NCI-H1105 (cell line): ENCODE data around the gene ACOT9.
A peak's percentile ranks its signal among the peaks of the same experiment; 100 is the strongest.
"Not testable (repeated sequence)": the region's sequence is repeated elsewhere in the genome, so short reads cannot be mapped to it uniquely, and the experiment has no call there.

ENCODE experiments used
- DNase-seq: peaks from one replicate; lab custom pipeline; 2025; lab: John Stamatoyannopoulos, UW

ACOT9 gene

GRCh38 chrX:23694606-23695005 is 48.5 kb downstream of the ACOT9 start:
- peak; percentile 19 for DNase-seq

DNA sequence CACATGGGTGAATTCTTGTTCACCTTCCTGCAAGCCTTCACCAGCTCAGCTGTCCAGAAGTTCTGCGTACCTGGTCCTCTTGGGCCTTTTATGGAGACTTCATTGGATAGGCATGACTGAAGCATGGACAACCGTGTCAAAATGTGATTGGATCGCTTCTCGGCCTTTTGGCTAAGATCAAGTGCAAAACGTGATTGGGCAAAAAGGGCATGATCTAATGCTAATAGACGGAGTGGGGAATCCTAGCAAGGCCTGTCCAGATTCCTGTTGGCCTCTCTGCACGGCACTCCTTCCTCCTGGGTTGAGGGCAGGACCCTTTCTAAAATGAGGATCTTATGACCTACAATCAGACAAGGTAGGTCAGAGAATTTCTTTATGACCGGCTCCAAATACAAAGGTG is 50.9 kb downstream of the ACOT9 start:
- no peak for DNase-seq

DNA sequence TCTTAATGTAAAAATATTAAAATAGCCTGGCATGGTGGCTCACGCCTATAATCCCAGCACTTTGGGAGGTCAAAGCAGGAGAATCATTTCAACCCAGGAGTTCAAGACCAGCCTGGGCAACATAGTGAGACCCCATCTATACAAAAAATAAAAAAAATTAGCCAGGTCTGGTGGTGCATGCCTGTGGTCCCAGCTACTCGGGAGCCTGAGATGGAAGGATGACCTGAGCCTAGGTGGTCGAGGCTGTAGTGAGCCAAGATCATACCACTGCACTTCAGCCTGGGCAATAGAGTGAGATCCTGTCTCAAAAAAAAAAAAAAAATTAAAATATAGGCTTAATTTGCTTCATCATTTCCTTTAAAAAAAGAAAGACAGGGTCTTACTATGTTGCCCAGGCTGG is 66.6 kb downstream of the ACOT9 start:
- not testable (repeated sequence) for DNase-seq

DNA sequence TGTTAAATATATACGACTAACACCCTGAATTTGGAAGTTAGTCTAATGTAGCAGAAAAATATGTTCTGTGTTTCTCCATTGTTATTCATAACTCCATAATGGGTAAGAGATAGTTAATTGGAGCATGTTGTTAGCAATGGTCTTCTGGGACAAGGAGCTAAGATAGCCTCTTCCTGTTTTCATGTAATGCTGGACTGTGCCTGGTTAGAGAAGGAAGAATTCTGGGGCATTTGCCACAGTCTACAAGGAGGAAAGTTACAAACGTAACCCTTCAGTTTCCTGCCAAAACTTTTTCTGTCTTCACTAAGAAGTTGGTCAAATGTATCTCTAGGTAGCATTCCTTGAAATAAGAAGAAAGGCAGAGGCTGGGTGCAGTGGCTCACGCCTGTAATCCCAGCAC is 70.0 kb downstream of the ACOT9 start:
- no peak for DNase-seq

DNA sequence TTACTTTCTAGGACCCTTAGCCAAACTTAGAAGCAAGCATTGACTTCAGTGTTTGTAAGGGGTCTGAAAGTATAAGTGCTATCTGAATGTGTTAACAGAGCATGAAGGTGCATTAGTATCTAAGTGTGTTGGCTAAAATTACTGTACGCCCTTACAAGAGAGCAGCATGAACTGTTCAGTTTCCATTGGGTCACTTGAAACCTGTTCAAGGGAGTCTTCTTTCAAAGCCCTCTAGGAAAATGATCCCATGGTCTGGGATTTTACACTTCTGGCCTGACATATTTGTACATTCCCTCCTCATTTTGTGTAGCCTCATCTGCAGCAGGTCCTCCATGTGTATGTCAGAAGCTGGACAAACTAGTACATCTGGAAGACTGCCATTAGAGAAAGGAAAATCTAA is 72.5 kb downstream of the ACOT9 start:
- no peak for DNase-seq

DNA sequence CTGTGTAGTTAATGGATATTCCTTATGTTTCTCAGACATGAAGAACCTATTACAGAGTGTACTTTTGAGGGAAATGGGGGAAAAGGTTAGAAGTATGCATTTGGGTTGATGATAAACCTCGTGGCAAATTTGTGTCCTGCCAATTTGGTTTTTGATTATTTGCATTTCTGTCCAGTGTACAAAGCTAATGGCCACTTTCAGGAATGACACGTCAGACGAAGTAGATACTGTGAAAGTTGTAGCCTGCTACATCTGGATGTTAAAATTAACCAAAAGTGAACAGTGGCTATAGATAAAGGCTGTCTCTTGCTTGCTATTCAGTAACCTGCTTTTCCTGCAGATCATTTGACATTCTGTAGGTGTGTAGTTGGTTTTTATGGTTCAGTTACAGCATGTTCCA is 74.7 kb downstream of the ACOT9 start:
- no peak for DNase-seq

- peak; percentile 72 for DNase-seq
These were observed 75.6 kb downstream of the ACOT9 start, which contains the start of gene PRDX4 for GRCh38 chrX:23667239-23668177. Gene PRDX4, plus strand, starts transcription at chrX:23667493. Its CDS starts 78 bp downstream, at chrX:23667571.

DNA sequence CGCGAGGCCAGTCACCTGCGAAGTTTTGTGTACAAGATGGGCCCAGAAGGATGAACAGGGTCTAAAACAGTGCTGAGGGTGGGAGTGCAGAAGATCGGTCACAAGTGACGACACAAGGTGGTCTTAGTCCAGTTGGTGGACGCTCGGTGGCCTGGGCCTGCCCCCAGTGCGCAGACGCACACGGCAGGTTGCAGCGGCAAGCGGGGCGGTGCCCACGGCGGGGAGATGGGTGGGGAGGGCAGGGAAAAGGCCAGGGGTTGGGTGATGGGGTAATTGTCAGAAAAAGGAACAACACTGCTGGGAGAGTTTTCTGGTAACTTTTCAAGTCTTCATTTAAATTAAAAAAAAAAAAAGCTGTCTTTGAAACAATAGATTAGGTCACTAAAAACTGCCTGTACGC is 76.8 kb downstream of the ACOT9 start:
- no peak for DNase-seq

GRCh38 chrX:23664496-23664895 is 78.6 kb downstream of the ACOT9 start:
- DNase-seq: no peak

DNA sequence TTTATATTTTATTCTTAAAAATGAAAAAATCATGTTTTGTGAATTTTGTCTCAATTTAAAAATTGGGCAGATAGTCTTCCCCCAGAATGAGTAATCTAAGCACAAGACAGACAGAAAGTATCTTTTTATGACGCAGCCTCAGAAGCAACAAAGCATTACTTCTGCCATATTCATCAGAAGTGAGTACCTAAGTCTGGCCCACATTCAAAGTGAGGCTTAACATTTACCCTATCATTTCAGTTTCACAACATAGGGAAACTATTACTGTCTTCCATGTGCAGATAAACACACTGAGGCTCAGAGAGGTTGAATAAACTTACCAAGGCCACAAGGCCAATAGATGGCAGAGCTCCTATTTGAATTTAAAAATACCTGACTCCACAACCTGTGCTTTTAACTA is 80.2 kb downstream of the ACOT9 start:
- DNase-seq: no peak

- no peak for DNase-seq
These were observed 80.9 kb downstream of the ACOT9 start for GRCh38 chrX:23662187-23662586.

GRCh38 chrX:23661671-23662070 is 81.4 kb downstream of the ACOT9 start:
- DNase-seq: no peak

GRCh38 chrX:23660766-23661132 is 82.3 kb downstream of the ACOT9 start:
- DNase-seq: no peak

GRCh38 chrX:23660083-23660765 is 82.9 kb downstream of the ACOT9 start:
- DNase-seq: not testable (repeated sequence)

GRCh38 chrX:23659339-23659738 is 83.7 kb downstream of the ACOT9 start:
- no peak for DNase-seq

- no peak for DNase-seq
These were observed 86.4 kb downstream of the ACOT9 start for GRCh38 chrX:23656684-23657083.

GRCh38 chrX:23656091-23656490 is 87.0 kb downstream of the ACOT9 start:
- DNase-seq: peak; percentile 76
